HepG2 (cell line): ENCODE data around the gene C4BPA. TPM values are rescaled to one million over a fixed set of nuclear protein-coding genes. Genes with fewer than 3 reads are reported as not detected.

Experiments
- ATAC-seq: fragments of 200-7000 bp; cut with Tn5 transposase; 3 replicates; pipeline ENCODE4 v1.9.1; 2020; ENCODE audit warnings: mild to moderate bottlenecking, moderate library complexity
- BruUV-seq: library from RNA; stranded (reverse); fragments of 400-500 nt; replicated peaks from 2 replicates; lab custom pipeline; 2021; lab: Mats Ljungman, UMichigan
- CTCF ChIA-PET: fragments of 300-600 bp; formaldehyde crosslinking; extraction: SDS; loops from one replicate; lab custom pipeline; 2021; ENCODE audit warnings: low total read pairs, inconsistent platforms, low intra/inter-chr PET ratio; lab: Yijun Ruan, JAX
- POLR2A ChIA-PET: fragments of 350-600 bp; sonication (Branson Sonifier 250); formaldehyde crosslinking; loops from one replicate; lab custom pipeline; 2020; ENCODE audit warnings: antibody characterized with exemption, inconsistent platforms; lab: Yijun Ruan, JAX
- DNase-seq: peaks from one replicate; pipeline ENCODE4 v3.0.0-alpha.2; 2015; ENCODE audit warnings: low spot score
- FAIRE-seq: peaks from 3 replicates; lab custom pipeline; 2011; peaks lifted over from hg19 to GRCh38; lab: Jason Lieb, UNC
- H2AFZ ChIP-seq: one replicate; pipeline ENCODE4 v1.6.1; 2011; ENCODE audit warnings: low read length, inconsistent platforms
- H3K27ac ChIP-seq: fragments of 300-600 bp; 3 replicates; pipeline ENCODE4 v1.8.0; 2011; ENCODE audit warnings: mixed run types, mild to moderate bottlenecking, mixed read lengths, low read length, inconsistent platforms; ENCODE audit not compliant: insufficient read depth; ENCODE audit errors: extremely low read length
- H3K27me3 ChIP-seq, 2 experiments: fragments of 200-600 bp in 1 of 2; 2 replicates in 1 of 2; 3 replicates in 1 of 2; pipeline versions ENCODE4 v1.6.0 to v1.8.0; 2011; ENCODE audit warnings: low read length in 2 of 2, mild to moderate bottlenecking in 2 of 2, moderate library complexity in 2 of 2, inconsistent platforms in 1 of 2; ENCODE audit not compliant: insufficient read depth in 2 of 2, control insufficient read depth in 1 of 2
- H3K36me3 ChIP-seq, 2 experiments: fragments of 200-600 bp in 1 of 2; replicated peaks in 1 of 2; 2 replicates in 1 of 2; 3 replicates in 1 of 2; pipeline versions ENCODE4 v1.5.1 to v1.8.0; 2011; ENCODE audit warnings: low read length in 2 of 2, inconsistent platforms in 1 of 2; ENCODE audit not compliant: insufficient read depth in 2 of 2, control insufficient read depth in 1 of 2
- H3K4me1 ChIP-seq: 2 replicates; pipeline ENCODE4 v1.5.1; 2012; ENCODE audit warnings: low read length, inconsistent platforms; ENCODE audit not compliant: insufficient read depth
- H3K4me2 ChIP-seq: 2 replicates; pipeline ENCODE4 v1.6.0; 2011; ENCODE audit warnings: low read depth, low read length, inconsistent platforms
- H3K4me3 ChIP-seq, 3 experiments: fragments of 200-600 bp in 1 of 3; sonication (generic), shearing (Covaris generic) in 1 of 3; replicated peaks in 1 of 3; 2 replicates each; pipeline ENCODE4 v1.5.1; 2011 to 2016; ENCODE audit warnings: low read length in 3 of 3, inconsistent platforms in 2 of 3, low read depth in 2 of 3, mild to moderate bottlenecking in 2 of 3, control low read depth in 1 of 3, mixed read lengths in 1 of 3; ENCODE audit not compliant: insufficient read depth in 1 of 3
- H3K79me2 ChIP-seq: one replicate; pipeline ENCODE4 v1.6.1; 2011; ENCODE audit warnings: low read length, inconsistent platforms; ENCODE audit not compliant: insufficient read depth
- H3K9ac ChIP-seq: 2 replicates; pipeline ENCODE4 v1.6.0; 2011; ENCODE audit warnings: mild to moderate bottlenecking, low read depth, low read length, inconsistent platforms; ENCODE audit not compliant: insufficient read depth
- H3K9me3 ChIP-seq: 2 replicates; pipeline ENCODE4 v1.5.1; 2012; ENCODE audit warnings: mild to moderate bottlenecking, low read length
- H4K20me1 ChIP-seq: 2 replicates; pipeline ENCODE4 v1.6.0; 2011; ENCODE audit warnings: inconsistent platforms, mild to moderate bottlenecking, low read length, moderate library complexity; ENCODE audit not compliant: insufficient read depth
- CEBPG ChIP-seq: IDR thresholded peaks from 2 replicates; pipeline ENCODE4 v1.6.1; 2016
- GATAD1 ChIP-seq: IDR thresholded peaks from 2 replicates; pipeline ENCODE4 v1.6.1; 2016; ENCODE audit warnings: missing genetic modification reagents, missing compliant biosample characterization
- MAF1 ChIP-seq: sonication (generic); formaldehyde crosslinking; IDR thresholded peaks from 2 replicates; pipeline ENCODE4 v1.5.0; 2020; ENCODE audit warnings: missing genetic modification reagents, borderline replicate concordance
- MAZ ChIP-seq, 2 experiments: sonication (generic) in 1 of 2; formaldehyde crosslinking in 1 of 2; IDR thresholded peaks; 2 replicates each; pipeline versions ENCODE4 v1.5.0 to v1.6.1; 2012 to 2020; ENCODE audit warnings: low read depth in 2 of 2, mild to moderate bottlenecking in 2 of 2, borderline replicate concordance in 1 of 2, improper control_type of control experiment in 1 of 2, low read length in 1 of 2, missing genetic modification reagents in 1 of 2, moderate library complexity in 1 of 2
- MIXL1 ChIP-seq: IDR thresholded peaks from 2 replicates; pipeline ENCODE4 v1.6.1; 2016
- PTBP1 ChIP-seq: fragments of 200-400 bp; formaldehyde crosslinking; IDR thresholded peaks from 2 replicates; pipeline ENCODE4 v1.6.1; 2018; ENCODE audit warnings: low read length, low read depth; ENCODE audit not compliant: poor library complexity, severe bottlenecking
- RFXAP ChIP-seq: sonication (generic); formaldehyde crosslinking; IDR thresholded peaks from 2 replicates; pipeline ENCODE4 v1.4.0; 2020; ENCODE audit warnings: missing genetic modification reagents, borderline replicate concordance
- SKIL ChIP-seq: sonication (generic); formaldehyde crosslinking; IDR thresholded peaks from 2 replicates; pipeline ENCODE4 v1.8.0; 2022; ENCODE audit warnings: missing genetic modification reagents, mild to moderate bottlenecking, moderate library complexity, borderline replicate concordance
- SP140L ChIP-seq: sonication (generic); formaldehyde crosslinking; IDR thresholded peaks from 2 replicates; pipeline ENCODE4 v1.4.0; 2020; ENCODE audit warnings: missing genetic modification reagents, borderline replicate concordance
- SP5 ChIP-seq: IDR thresholded peaks from 2 replicates; pipeline ENCODE4 v1.6.1; 2016; ENCODE audit warnings: low read depth, borderline replicate concordance
- TBP ChIP-seq: sonication (generic); formaldehyde crosslinking; IDR thresholded peaks from 2 replicates; pipeline ENCODE4 v1.5.0; 2020; ENCODE audit warnings: missing genetic modification reagents
- TP53 ChIP-seq: sonication (generic); formaldehyde crosslinking; conservative IDR thresholded peaks from 2 replicates; pipeline ENCODE4 v1.4.0; 2020; ENCODE audit warnings: missing genetic modification reagents
- ZNF335 ChIP-seq: sonication (generic); formaldehyde crosslinking; IDR thresholded peaks from 2 replicates; pipeline ENCODE4 v1.4.0; 2020; ENCODE audit warnings: missing genetic modification reagents
- ZNF337 ChIP-seq: sonication (generic); formaldehyde crosslinking; IDR thresholded peaks from 2 replicates; pipeline ENCODE4 v1.5.1; 2020; ENCODE audit warnings: missing genetic modification reagents, low read depth, mild to moderate bottlenecking, borderline replicate concordance
- ZNF619 ChIP-seq: sonication (generic); formaldehyde crosslinking; IDR thresholded peaks from 2 replicates; pipeline ENCODE4 v1.4.0; 2020; ENCODE audit warnings: mild to moderate bottlenecking, missing genetic modification reagents
- WGBS: methylation state at CpG from one replicate; pipeline ENCODE4 v1.1.6; 2017; ENCODE audit warnings: low lambda C conversion rate; 5-methylcytosine and 5-hydroxymethylcytosine counted together
- in situ Hi-C: cut with HindIII; loops from 2 replicates; pipeline ENCODE4 v1.10.0; 2017; ENCODE audit warnings: low pct_unique_long_range_greater_than_20kb; ENCODE audit not compliant: extremely low pct_ligation_motif_present
- intact Hi-C: fragments of 100-400 bp; cut with micrococcal nuclease; formaldehyde crosslinking; loops from one replicate; pipeline ENCODE4 v1.10.0; 2022; ENCODE audit not compliant: unreplicated experiment
- polyA plus RNA-seq, 8 experiments: library from polyadenylated mRNA; depleted of rRNA in 3 of 8; stranded (reverse) in 7 of 8; unstranded in 1 of 8; fragments of >200 nt; fragmentation: Illumina TruSeq in 4 of 8; extraction: Trizol in 4 of 8; gene quantifications; 2 replicates each; pipeline versions ENCODE4 v1.2.1 to v1.2.3, GENCODE V29; 2011 to 2016; ENCODE audit warnings: low read depth in 4 of 8, missing spikeins in 1 of 8, mixed read lengths in 1 of 8; ENCODE audit not compliant: insufficient read depth in 1 of 8
- total RNA-seq, 5 experiments: library from RNA; depleted of rRNA; stranded (reverse); fragments of >200 nt; fragmentation: Illumina TruSeq; extraction: Trizol; gene quantifications; 2 replicates each; pipeline ENCODE4 v1.2.3, GENCODE V29; 2016; ENCODE audit warnings: low read depth in 1 of 5
- TF ChIP-seq, protein P1 (sequence below): IDR thresholded peaks from 2 replicates; pipeline ENCODE4 v1.6.1; 2016; ENCODE audit warnings: missing compliant biosample characterization, missing genetic modification reagents, borderline replicate concordance
- TF ChIP-seq, protein P2 (sequence below): sonication (generic); formaldehyde crosslinking; IDR thresholded peaks from 2 replicates; pipeline ENCODE4 v1.4.0; 2020; ENCODE audit warnings: missing genetic modification reagents, borderline replicate concordance

The C4BPA gene
- total and polyA plus RNA-seq, 2 of the 13 experiments (the other 11 are each of a cell fraction or from before 2014, with no cell fraction given) = 32.1 to 60.1 TPM

DNA sequence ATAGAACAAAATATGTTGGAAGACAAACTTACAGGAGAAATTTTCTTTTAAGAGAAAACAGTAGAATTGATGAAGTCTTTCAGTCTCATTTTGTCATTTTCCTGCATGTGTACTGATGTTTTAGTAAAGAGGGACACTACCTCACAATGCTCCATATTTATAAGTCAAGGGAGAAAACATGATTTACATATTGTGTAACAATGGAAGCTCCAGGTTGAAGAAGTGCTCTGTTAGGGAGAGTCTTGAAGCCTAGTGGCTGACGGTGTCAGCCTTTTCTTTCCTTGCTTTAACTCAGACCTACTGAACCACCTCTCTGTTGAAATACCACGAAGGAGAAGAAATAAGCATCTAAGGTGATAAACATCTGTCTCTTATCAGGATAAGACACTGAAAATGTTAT lies 75.0 kb downstream of the C4BPA start:
- no peak for TF ChIP-seq GATAD1 (CRISPR knock-in tag)
- no peak for TF ChIP-seq PTBP1
- no peak for TF ChIP-seq MIXL1
- no peak for TF ChIP-seq MAF1 (CRISPR knock-in tag)
- TF ChIP-seq RFXAP (CRISPR knock-in tag) = no peak
- TF ChIP-seq, protein P1, sequence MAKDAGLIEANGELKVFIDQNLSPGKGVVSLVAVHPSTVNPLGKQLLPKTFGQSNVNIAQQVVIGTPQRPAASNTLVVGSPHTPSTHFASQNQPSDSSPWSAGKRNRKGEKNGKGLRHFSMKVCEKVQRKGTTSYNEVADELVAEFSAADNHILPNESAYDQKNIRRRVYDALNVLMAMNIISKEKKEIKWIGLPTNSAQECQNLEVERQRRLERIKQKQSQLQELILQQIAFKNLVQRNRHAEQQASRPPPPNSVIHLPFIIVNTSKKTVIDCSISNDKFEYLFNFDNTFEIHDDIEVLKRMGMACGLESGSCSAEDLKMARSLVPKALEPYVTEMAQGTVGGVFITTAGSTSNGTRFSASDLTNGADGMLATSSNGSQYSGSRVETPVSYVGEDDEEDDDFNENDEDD = no peak
- TF ChIP-seq ZNF335 (CRISPR knock-in tag) = no peak
- TF ChIP-seq CEBPG (CRISPR knock-in tag) = no peak
- TF ChIP-seq MAZ (IDR thresholded peaks at IDR 0.05; ENCODE audit: borderline replicate concordance, low read depth, low read length) = no peak
- no peak for TF ChIP-seq MAZ (CRISPR knock-in tag; IDR thresholded peaks at IDR 0.05; ENCODE audit: low read depth)
- TF ChIP-seq TP53 = no peak
- TF ChIP-seq ZNF337 (CRISPR knock-in tag) = no peak
- TF ChIP-seq SP5 = no peak
- no peak for TF ChIP-seq TBP (CRISPR knock-in tag)
- TF ChIP-seq SP140L (CRISPR knock-in tag) = no peak
- TF ChIP-seq SKIL = no peak
- TF ChIP-seq, protein P2, sequence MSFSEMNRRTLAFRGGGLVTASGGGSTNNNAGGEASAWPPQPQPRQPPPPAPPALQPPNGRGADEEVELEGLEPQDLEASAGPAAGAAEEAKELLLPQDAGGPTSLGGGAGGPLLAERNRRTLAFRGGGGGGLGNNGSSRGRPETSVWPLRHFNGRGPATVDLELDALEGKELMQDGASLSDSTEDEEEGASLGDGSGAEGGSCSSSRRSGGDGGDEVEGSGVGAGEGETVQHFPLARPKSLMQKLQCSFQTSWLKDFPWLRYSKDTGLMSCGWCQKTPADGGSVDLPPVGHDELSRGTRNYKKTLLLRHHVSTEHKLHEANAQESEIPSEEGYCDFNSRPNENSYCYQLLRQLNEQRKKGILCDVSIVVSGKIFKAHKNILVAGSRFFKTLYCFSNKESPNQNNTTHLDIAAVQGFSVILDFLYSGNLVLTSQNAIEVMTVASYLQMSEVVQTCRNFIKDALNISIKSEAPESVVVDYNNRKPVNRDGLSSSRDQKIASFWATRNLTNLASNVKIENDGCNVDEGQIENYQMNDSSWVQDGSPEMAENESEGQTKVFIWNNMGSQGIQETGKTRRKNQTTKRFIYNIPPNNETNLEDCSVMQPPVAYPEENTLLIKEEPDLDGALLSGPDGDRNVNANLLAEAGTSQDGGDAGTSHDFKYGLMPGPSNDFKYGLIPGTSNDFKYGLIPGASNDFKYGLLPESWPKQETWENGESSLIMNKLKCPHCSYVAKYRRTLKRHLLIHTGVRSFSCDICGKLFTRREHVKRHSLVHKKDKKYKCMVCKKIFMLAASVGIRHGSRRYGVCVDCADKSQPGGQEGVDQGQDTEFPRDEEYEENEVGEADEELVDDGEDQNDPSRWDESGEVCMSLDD (CRISPR knock-in tag) = no peak
- no peak for TF ChIP-seq ZNF619 (CRISPR knock-in tag)
- FAIRE-seq (no peak), DNase-seq (no peak), ATAC-seq (no peak)
- H3K4me1 ChIP-seq = no peaks in the 10 kb centered on the region
- intact Hi-C loops (no loop called here), in situ Hi-C loops (no loop called here)
- CTCF ChIA-PET = no interaction called here
- no TSS peak for BruUV-seq
- H3K9ac ChIP-seq = no peak overlapping the region
- no peaks in the 10 kb centered on the region for H3K9me3 ChIP-seq
- no peak overlapping the region for H3K27ac ChIP-seq
- H4K20me1 ChIP-seq = no peaks in the 10 kb centered on the region
- POLR2A ChIA-PET = no interaction called here
- no peaks in the 10 kb centered on the region for H3K36me3 ChIP-seq
- no peaks in the 10 kb centered on the region for H3K27me3 ChIP-seq
- H3K4me3 ChIP-seq = no peak overlapping the region
- WGBS = 40% methylated on average over 2 of the region's 2 CpGs
- no peaks in the 10 kb centered on the region for H3K79me2 ChIP-seq
- no peak overlapping the region for H2AFZ ChIP-seq
- H3K4me2 ChIP-seq = no peak overlapping the region
